Posterior cingulate gyrus (tissue), 11 donors: ENCODE data around the gene EDEM1.
"Not testable (repeated sequence)": the region's sequence is repeated elsewhere in the genome, so short reads cannot be mapped to it uniquely, and the experiment has no call there.

Experiments used
- DNase-seq, 10 donors: peaks; one replicate each; pipeline versions ENCODE4 v3.0.0 to v3.0.0-alpha.2; 2020 to 2021; ENCODE audit warnings: mixed read lengths in 3 of 10
- intact Hi-C: fragments of 100-400 bp; cut with DNase I; formaldehyde crosslinking; loops from one replicate; pipeline ENCODE4 v1.15.1; 2023

The EDEM1 gene

GRCh38 chr3:5187156-5187919, at the start of gene EDEM1:
Gene EDEM1, plus strand, starts transcription at chr3:5187707. Its CDS starts 99 bp downstream, at chr3:5187806.
- intact Hi-C loops, result loop anchor here (1.0 kb wide), 1 partner anchor 65 kb away; the partner anchor contains the start of gene ARL8B
- DNase-seq, result peak; percentile 91 to 99 (median 95)

GRCh38 chr3:5138214-5138981, 49.1 kb upstream of the EDEM1 start:
- DNase-seq, result no peak
- intact Hi-C loops, result no loop called here

GRCh38 chr3:5140230-5140621, 47.3 kb upstream of the EDEM1 start:
- DNase-seq, result no peak
- intact Hi-C loops, result no loop called here

GRCh38 chr3:5140839-5141238, 46.7 kb upstream of the EDEM1 start:
- intact Hi-C loops, result no loop called here
- no peak for DNase-seq

GRCh38 chr3:5141760-5142159, 45.7 kb upstream of the EDEM1 start:
- intact Hi-C loops, result no loop called here
- DNase-seq, result no peak

- no peak for DNase-seq
- intact Hi-C loops, result no loop called here
Observed at GRCh38 chr3:5143464-5143863, 44.0 kb upstream of the EDEM1 start.

GRCh38 chr3:5144316-5144994, 43.1 kb upstream of the EDEM1 start:
- intact Hi-C loops, result no loop called here
- no peak for DNase-seq

GRCh38 chr3:5145120-5145519, 42.4 kb upstream of the EDEM1 start:
- intact Hi-C loops, result no loop called here
- no peak for DNase-seq

GRCh38 chr3:5147152-5147551, 40.4 kb upstream of the EDEM1 start:
- intact Hi-C loops, DNase-seq: not testable (repeated sequence)

GRCh38 chr3:5149306-5149880, 38.1 kb upstream of the EDEM1 start:
- no peak for DNase-seq
- intact Hi-C loops, result no loop called here

- peak in 1 of 10 donors; percentile 71 for DNase-seq
- intact Hi-C loops, result no loop called here
Observed at GRCh38 chr3:5151586-5151985, 35.9 kb upstream of the EDEM1 start.

- DNase-seq, result no peak
- intact Hi-C loops, result no loop called here
Observed at GRCh38 chr3:5153074-5153473, 34.4 kb upstream of the EDEM1 start.

- no peak for DNase-seq
- intact Hi-C loops, result no loop called here
Observed at GRCh38 chr3:5155241-5155640, 32.3 kb upstream of the EDEM1 start.

GRCh38 chr3:5160321-5160720, 27.2 kb upstream of the EDEM1 start:
- intact Hi-C loops, result no loop called here
- no peak for DNase-seq

- intact Hi-C loops, result no loop called here
- peak in 2 of 10 donors; percentile 60 to 80 for DNase-seq
Observed at GRCh38 chr3:5160940-5161858, 26.3 kb upstream of the EDEM1 start.

GRCh38 chr3:5162102-5162501, 25.4 kb upstream of the EDEM1 start:
- intact Hi-C loops, result no loop called here
- peak in 1 of 10 donors; percentile 52 for DNase-seq

- no peak for DNase-seq
- intact Hi-C loops, result no loop called here
Observed at GRCh38 chr3:5165698-5166097, 21.8 kb upstream of the EDEM1 start.

GRCh38 chr3:5166846-5167245, 20.7 kb upstream of the EDEM1 start:
- no peak for DNase-seq
- intact Hi-C loops, result no loop called here

- intact Hi-C loops, result no loop called here
Observed at GRCh38 chr3:5168110-5168509, 19.4 kb upstream of the EDEM1 start.

GRCh38 chr3:5169807-5170206, 17.7 kb upstream of the EDEM1 start:
- no peak for DNase-seq
- intact Hi-C loops, result no loop called here

More at GRCh38 chr3:5168110-5168509, 19.4 kb upstream of the EDEM1 start:
- DNase-seq, result no peak
